ENCODE data around the gene RNASE13. TPM values are rescaled to one million over a fixed set of nuclear protein-coding genes. Genes with fewer than 3 reads are reported as not detected.

The RNASE13 gene
- not detected in 2 replicates for total RNA-seq (2014; rRNA removed; shearing (Covaris generic))
- polyA plus RNA-seq (2016; fragmentation: Nextera tagmentation; extraction: Ambion mirVana): not detected in 2 replicates
- long read RNA-seq: 0 reads

DNA sequence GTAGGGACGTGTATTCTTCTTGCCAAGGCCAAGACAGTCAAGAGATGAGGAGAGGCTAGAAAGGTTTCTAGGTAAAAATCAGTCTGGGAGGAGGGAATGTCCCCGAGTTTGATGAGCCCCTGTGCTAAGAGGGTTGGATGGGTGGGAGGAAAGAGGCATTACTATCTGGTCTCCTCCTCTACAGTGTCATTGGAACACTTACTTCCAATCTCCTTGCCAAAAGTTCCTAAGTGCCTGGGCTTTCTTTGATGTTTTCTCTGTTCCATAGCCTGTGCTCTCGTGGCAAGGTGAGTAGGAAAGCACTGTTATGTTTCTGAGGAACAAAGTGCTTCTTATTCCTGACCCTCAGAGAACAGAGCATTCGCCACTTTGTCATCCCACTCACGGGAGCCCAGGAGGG is at the start of gene RNASE13:
TSS of gene RNASE13 (minus strand) at position 101 of the 400 bp plus-strand sequence. CDS start 519 bp downstream, outside the sequence.
- Histone ChIP-seq H3K27me3 (ENCODE audit: insufficient read depth) (no peaks in the 10 kb centered on the region), H4K20me1 (replicated peaks; ENCODE audit: insufficient read depth) (no peaks in the 10 kb centered on the region), H3K27ac (ENCODE audit: low read depth) (no peak within 1 kb of the TSS), H3K9me2 (ENCODE audit: insufficient read depth) (peaks cover 6% of the 10 kb centered on the region; the same call in 1 of the 2 replicates), H3F3A (replicated peaks; ENCODE audit: low read depth) (no peaks in the 10 kb centered on the region), H3K4me3 (no peak within 1 kb of the TSS), H3K79me2 (replicated peaks; ENCODE audit: insufficient read depth) (no peaks in the 10 kb centered on the region), H3K4me1 (ENCODE audit: insufficient read depth) (peaks cover 8% of the 10 kb centered on the region), H3K4me2 (no peak within 1 kb of the TSS), H2AFZ (no peak within 1 kb of the TSS; the same call in 1 of the 2 replicates), H3K36me3 (ENCODE audit: insufficient read depth) (no peaks in the 10 kb centered on the region)
- no peak within 1 kb of the TSS for H3K4me3 Mint-ChIP-seq
- H3K36me3 Mint-ChIP-seq (ENCODE audit: low read depth): no peaks in the 10 kb centered on the region; the same call in 2 of the 3 replicates
- H3K27me3 Mint-ChIP-seq (ENCODE audit: insufficient read depth, low read depth, poor library complexity): peaks cover 14% of the 10 kb centered on the region
- TF ChIP-seq NANOG (IDR thresholded peaks at IDR 0.05; ENCODE audit: borderline replicate concordance): no peak
- TF ChIP-seq EZH2phosphoT487 (IDR thresholded peaks at IDR 0.05; ENCODE audit: unreplicated experiment): no peak
- no peak for TF ChIP-seq EZH2 (IDR thresholded peaks at IDR 0.05; ENCODE audit: low read depth, unreplicated experiment)
- no peak for TF ChIP-seq POLR2AphosphoS5 (IDR thresholded peaks at IDR 0.05; ENCODE audit: low read depth)
- TF ChIP-seq, protein P1, sequence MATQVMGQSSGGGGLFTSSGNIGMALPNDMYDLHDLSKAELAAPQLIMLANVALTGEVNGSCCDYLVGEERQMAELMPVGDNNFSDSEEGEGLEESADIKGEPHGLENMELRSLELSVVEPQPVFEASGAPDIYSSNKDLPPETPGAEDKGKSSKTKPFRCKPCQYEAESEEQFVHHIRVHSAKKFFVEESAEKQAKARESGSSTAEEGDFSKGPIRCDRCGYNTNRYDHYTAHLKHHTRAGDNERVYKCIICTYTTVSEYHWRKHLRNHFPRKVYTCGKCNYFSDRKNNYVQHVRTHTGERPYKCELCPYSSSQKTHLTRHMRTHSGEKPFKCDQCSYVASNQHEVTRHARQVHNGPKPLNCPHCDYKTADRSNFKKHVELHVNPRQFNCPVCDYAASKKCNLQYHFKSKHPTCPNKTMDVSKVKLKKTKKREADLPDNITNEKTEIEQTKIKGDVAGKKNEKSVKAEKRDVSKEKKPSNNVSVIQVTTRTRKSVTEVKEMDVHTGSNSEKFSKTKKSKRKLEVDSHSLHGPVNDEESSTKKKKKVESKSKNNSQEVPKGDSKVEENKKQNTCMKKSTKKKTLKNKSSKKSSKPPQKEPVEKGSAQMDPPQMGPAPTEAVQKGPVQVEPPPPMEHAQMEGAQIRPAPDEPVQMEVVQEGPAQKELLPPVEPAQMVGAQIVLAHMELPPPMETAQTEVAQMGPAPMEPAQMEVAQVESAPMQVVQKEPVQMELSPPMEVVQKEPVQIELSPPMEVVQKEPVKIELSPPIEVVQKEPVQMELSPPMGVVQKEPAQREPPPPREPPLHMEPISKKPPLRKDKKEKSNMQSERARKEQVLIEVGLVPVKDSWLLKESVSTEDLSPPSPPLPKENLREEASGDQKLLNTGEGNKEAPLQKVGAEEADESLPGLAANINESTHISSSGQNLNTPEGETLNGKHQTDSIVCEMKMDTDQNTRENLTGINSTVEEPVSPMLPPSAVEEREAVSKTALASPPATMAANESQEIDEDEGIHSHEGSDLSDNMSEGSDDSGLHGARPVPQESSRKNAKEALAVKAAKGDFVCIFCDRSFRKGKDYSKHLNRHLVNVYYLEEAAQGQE (IDR thresholded peaks at IDR 0.05; ENCODE audit: unreplicated experiment): no peak
- ATAC-seq (no peak), DNase-seq (ENCODE audit: low spot score) (no peak)
- H3K27ac Mint-ChIP-seq: no peak within 1 kb of the TSS
- peaks cover 18% of the 10 kb centered on the region for H3K4me1 Mint-ChIP-seq
- no peaks in the 10 kb centered on the region for H3K9me3 Mint-ChIP-seq

- H3K4me2 ChIP-seq: no peak overlapping the region
- DNase-seq (ENCODE audit: low spot score) (no peak), ATAC-seq (no peak)
- H3K9me2 ChIP-seq (ENCODE audit: insufficient read depth): no peaks in the 10 kb centered on the region
- Mint-ChIP-seq H3K9me3 (peaks cover 4% of the 10 kb centered on the region; the same call in 2 of the 3 replicates), H3K4me3 (no peak overlapping the region), H3K36me3 (ENCODE audit: low read depth) (peaks cover 89% of the 10 kb centered on the region), H3K27ac (no peak overlapping the region), H3K4me1 (peaks cover 27% of the 10 kb centered on the region), H3K27me3 (ENCODE audit: insufficient read depth, low read depth, poor library complexity) (peaks cover 22% of the 10 kb centered on the region)
- no peaks in the 10 kb centered on the region for H3K27me3 ChIP-seq (ENCODE audit: insufficient read depth)
- H4K20me1 ChIP-seq (replicated peaks; ENCODE audit: insufficient read depth): peaks cover 8% of the 10 kb centered on the region
- H3K36me3 ChIP-seq (ENCODE audit: insufficient read depth): peaks cover 14% of the 10 kb centered on the region; the same call in 1 of the 2 replicates
- H3K4me1 ChIP-seq (ENCODE audit: insufficient read depth): peaks cover 7% of the 10 kb centered on the region; the same call in 1 of the 2 replicates
- H2AFZ ChIP-seq: no peak overlapping the region
- no peak overlapping the region for H3K27ac ChIP-seq (ENCODE audit: low read depth)
- peaks cover 16% of the 10 kb centered on the region; the same call in 1 of the 2 replicates for H3F3A ChIP-seq (replicated peaks; ENCODE audit: low read depth)
- no peak overlapping the region for H3K4me3 ChIP-seq
- H3K79me2 ChIP-seq (replicated peaks; ENCODE audit: insufficient read depth): no peaks in the 10 kb centered on the region
- TF ChIP-seq EZH2phosphoT487 (IDR thresholded peaks at IDR 0.05; ENCODE audit: unreplicated experiment) (no peak), ETS1 (IDR thresholded peaks at IDR 0.05) (no peak), POLR2AphosphoS5 (IDR thresholded peaks at IDR 0.05; ENCODE audit: low read depth) (no peak), CREB1 (CRISPR knock-in tag; IDR thresholded peaks at IDR 0.05; ENCODE audit: low read depth) (no peak), ZNF462 (CRISPR knock-in tag; IDR thresholded peaks at IDR 0.05) (no peak)
These were observed 49.8 kb upstream of the RNASE13 start for GRCh38 chr14:21084396-21084795.
